Measurements from ENCODE around the gene CLN3.
"Not testable (repeated sequence)": the region's sequence is repeated elsewhere in the genome, so short reads cannot be mapped to it uniquely, and the experiment has no call there.

The CLN3 gene

GRCh38 chr16:28513484-28514181, 21.8 kb upstream of the CLN3 start:
- DNase-seq (ENCODE audit: low spot score) = no peak

GRCh38 chr16:28511801-28512789, 20.2 kb upstream of the CLN3 start:
- DNase-seq (ENCODE audit: low spot score) = no peak

GRCh38 chr16:28511031-28511430, 19.2 kb upstream of the CLN3 start:
- no peak for DNase-seq (ENCODE audit: low spot score)

DNA sequence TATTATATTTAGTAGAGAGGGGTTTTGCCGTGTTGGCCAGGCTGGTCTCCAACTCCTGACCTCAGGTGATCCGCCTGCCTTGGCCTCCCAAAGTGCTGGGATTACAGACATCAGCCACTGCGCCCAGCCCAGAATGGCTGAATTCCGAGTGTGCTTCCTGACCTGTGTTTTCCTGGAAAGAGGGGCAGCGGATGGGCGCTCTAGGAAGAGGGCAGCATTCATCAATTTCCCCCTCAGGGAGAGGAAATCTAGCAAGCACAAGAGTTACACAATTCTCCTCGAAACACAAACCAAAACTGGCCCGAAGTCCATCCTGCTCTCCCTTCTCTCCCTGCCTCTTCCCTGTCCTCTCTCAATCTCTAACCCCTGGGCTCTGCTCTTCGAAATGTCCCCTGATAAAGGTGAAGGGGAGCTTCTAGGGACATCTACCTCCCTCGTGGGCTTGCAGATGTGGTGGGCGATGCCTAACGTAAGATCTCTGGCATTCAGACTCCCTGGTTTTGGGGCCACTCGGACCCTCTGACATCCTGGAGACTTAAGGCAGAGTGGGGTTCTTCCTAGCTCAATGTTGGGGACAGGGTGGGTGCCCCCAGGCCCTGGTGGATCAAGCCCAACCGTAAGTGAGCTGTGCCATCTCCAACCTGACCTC, 13.7 kb upstream of the CLN3 start:
- DNase-seq (ENCODE audit: low spot score) = no peak

DNA sequence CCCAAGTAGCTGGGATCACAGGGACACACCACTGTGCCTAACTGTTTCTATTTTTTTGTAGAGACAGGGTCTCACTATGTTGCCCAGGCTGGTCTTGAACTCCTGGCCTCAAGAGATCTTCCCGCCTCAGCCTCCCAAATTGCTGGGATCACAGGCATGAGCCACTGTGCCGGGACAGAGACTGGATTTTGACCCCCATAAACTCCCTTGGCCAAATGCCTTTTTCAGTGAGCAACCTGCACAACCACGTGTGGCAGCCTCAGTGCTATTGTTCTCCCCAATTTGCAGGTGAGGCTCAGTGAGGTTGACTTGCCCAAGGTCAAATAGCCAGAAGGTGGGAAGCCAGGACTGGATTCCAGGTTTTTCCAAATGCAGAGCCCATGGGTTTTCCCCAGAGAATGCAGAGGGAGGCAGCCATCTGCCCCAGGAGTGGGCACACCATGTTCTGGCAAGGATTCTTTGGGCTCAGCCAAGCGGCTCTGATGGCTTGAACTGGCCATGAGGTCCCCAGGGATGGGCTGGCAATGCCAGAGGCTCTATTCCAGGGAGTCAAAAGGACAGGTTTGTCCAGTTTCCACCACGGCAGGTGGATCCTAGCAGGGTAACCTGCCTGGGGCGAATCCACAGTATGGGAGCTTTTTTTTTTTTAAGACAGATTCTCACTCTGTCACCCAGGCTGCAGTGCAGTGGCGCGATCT, 13.0 kb upstream of the CLN3 start:
- DNase-seq (ENCODE audit: low spot score) = no peak

- DNase-seq (ENCODE audit: low spot score) = no peak
These were observed 11.8 kb upstream of the CLN3 start for GRCh38 chr16:28503470-28504259.

DNA sequence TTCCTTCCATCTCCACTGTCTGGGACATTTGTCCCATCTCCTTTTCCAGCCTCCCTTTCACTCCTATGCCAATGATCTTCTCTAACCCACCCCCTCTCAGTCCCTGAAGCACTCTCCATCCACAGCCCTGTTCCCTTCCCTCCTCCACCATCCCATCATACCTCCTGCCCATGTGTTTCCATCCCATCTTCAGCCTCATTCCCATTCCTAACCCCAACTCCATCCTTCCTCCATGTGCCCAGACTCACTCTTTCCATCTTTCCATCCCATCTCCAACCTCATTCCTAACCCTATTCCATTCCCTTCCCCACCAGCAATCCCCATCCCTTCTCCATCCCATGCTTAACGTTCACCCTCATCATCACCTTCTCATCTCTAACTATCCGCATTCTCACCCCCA, 10.4 kb upstream of the CLN3 start:
- no peak for DNase-seq (ENCODE audit: low spot score)

GRCh38 chr16:28501258-28502232, 9.7 kb upstream of the CLN3 start:
- DNase-seq (ENCODE audit: low spot score) = no peak

GRCh38 chr16:28500476-28501180, 8.8 kb upstream of the CLN3 start:
- not testable (repeated sequence) for DNase-seq (ENCODE audit: low spot score)

GRCh38 chr16:28499854-28500253, 8.0 kb upstream of the CLN3 start:
- no peak for DNase-seq (ENCODE audit: low spot score)

DNA sequence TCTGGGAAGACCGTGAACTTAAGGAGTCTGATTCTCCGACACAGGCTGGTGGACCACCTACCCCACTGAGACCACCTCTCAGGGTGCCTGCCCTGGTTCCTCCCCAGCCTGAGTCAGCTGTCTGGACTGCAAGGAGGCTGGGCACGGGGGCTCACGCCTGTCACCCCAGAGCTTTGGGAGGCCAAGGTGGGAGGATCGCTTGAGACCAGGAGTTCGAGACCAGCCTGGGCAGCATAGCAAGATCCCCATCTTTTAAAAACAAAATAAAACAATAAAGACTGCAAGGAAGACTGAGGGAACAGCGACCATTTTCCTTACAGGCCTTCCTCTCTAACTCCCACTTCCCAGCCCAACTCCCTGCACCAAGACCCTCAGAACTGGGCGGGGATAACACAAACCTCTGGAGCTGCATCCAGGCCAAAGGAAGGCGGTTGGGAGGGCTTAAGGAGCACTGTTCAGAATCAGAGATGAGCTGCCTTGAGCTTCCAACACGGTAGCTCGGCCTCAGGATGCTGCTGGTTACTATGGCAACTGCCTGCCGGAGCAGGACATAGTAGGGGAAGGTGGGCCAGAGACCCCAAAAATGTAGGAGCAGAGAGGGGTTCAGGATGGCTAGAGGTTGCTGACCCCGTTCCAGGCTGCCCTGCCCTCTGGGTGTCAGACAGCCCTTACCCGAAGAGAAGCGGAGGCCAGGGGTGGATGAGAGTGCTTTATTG, 7.0 kb upstream of the CLN3 start:
- DNase-seq (ENCODE audit: low spot score) = no peak

- no peak for DNase-seq (ENCODE audit: low spot score)
These were observed 6.2 kb upstream of the CLN3 start for GRCh38 chr16:28497861-28498599.

DNA sequence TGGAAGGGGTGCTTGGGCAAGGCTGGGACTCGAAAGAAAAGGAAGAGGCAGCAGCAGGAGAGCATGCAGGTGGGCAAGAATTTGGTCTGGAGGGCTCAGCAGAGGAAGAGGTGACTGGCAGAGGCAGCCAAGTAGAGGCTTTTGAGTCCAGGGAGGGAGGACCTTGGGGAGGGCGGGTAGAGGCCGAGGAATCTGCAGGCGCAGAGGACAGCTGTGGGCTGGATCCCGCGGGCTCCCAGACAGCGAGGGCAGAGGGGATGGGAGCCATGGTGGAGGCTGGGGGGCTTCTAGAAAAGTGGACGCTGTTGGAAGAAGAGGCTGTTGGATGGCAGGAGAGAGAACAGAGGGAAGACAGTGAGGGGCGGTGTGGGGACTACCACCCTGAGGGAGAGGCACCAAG, 5.5 kb upstream of the CLN3 start:
- no peak for DNase-seq (ENCODE audit: low spot score)

DNA sequence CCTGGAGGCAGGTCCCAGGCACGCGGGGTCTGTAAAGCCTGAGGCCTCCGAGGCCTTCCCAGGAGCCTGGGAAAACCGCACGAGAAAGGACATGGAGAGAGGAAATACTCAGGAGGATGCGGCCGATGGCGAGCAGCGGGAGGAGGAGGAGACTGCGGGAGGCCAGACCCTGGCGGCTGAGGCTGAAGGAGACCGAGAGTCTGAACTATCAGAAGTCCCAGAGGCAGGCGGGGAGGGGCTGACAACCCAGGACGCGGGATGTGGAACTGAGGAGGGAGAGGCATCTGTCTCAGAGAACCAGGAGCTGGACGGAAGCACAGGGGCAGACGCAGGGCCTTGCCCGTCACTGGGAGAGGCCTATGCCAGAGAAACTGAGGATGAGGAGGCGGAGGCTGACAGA, 5.0 kb upstream of the CLN3 start:
- peak; percentile 35 for DNase-seq (ENCODE audit: low spot score)

DNA sequence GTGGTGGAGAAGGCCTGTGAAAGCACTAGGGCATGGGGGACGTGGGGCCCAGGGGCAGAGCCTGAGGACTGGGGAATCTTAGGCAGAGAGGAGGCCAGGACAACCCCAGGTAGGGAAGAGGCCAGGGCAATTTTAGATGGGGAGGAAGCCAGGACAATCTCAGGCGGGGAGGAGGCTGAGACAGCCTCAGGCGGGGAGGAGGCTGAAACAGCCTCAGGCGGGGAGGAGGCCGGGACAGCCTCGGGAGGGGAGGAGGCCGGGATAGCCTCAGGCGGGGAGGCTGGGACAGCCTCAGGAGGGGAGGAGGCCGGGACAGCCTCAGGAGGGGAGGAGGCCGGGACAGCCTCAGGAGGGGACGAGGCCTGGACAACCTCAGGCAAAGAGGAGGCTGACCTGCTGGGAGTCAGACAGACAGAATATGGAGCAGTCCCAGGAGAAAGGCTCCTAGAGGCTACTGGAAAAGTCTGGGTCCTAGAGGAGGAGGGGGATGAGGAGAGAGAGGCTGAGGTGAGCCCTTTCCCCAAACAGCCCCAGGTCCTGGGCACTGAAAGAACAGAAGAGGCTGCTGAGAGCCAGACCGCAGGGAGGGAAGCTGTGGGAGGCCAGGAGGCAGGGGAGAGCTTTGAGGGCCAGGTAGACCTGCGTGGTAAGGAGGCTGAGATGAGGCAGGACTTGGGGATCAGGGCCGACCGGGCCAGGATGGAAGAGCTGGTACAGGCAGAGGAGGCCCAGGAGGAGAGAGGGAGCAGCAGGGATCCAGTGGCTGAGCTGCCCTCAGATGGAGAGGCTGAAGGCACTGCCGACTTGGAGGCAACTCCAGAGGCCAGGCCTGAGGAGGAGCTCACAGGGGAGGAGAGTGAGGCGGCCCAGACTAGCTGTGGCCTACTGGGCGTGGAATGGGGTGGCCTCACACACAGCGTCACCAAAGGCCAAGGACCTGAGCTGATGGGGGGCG, 4.2 kb upstream of the CLN3 start:
- DNase-seq (ENCODE audit: low spot score) = no peak

GRCh38 chr16:28495098-28495793, 3.4 kb upstream of the CLN3 start:
- no peak for DNase-seq (ENCODE audit: low spot score)

Measured in SK-N-DZ (cell line).